ENCODE results near the gene TRAPPC3. TPM values are rescaled to one million over a fixed set of nuclear protein-coding genes. Genes with fewer than 3 reads are reported as not detected.

Gene TRAPPC3
- total RNA-seq, 1 donor from 2014 or later = 30.3 TPM

GRCh38 chr1:36166136-36166535, 16.9 kb upstream of the TRAPPC3 start:
- no peaks in the 10 kb centered on the region for H3K9me3 ChIP-seq (ENCODE audit: control insufficient read depth in 3 of 3, low read length in 3 of 3)

GRCh38 chr1:36165145-36165544, 15.9 kb upstream of the TRAPPC3 start:
- peaks cover 0 to 4% (median 0%) of the 10 kb centered on the region in 3 donors for H3K36me3 ChIP-seq (ENCODE audit: control insufficient read depth in 3 of 3, insufficient read depth in 3 of 3, low read length in 3 of 3)
- peaks cover 65 to 78% (median 70%) of the 10 kb centered on the region in 3 donors for H3K4me1 ChIP-seq (ENCODE audit: control insufficient read depth in 3 of 3, insufficient read depth in 3 of 3, low read length in 3 of 3)
- H3K4me3 ChIP-seq (ENCODE audit: low read length in 3 of 3) = no peak overlapping the region
- H3K9me3 ChIP-seq (ENCODE audit: control insufficient read depth in 3 of 3, low read length in 3 of 3) = no peaks in the 10 kb centered on the region
- H3K27me3 ChIP-seq (ENCODE audit: control insufficient read depth in 3 of 3, insufficient read depth in 3 of 3, low read length in 3 of 3) = no peaks in the 10 kb centered on the region
- no peak overlapping the region for H3K9ac ChIP-seq (ENCODE audit: low read depth in 1 of 3, low read length in 3 of 3)
- H3K27ac ChIP-seq (ENCODE audit: low read depth, low read length) = no peak overlapping the region

More at GRCh38 chr1:36166136-36166535, 16.9 kb upstream of the TRAPPC3 start:
- Histone ChIP-seq H3K4me3 (ENCODE audit: low read length in 3 of 3) (no peak overlapping the region), H3K27ac (ENCODE audit: low read depth, low read length) (peak overlapping the region; percentile 73), H3K4me1 (ENCODE audit: control insufficient read depth in 3 of 3, insufficient read depth in 3 of 3, low read length in 3 of 3) (peaks cover 65 to 78% (median 70%) of the 10 kb centered on the region in 3 donors), H3K27me3 (ENCODE audit: control insufficient read depth in 3 of 3, insufficient read depth in 3 of 3, low read length in 3 of 3) (no peaks in the 10 kb centered on the region), H3K9ac (ENCODE audit: low read depth in 1 of 3, low read length in 3 of 3) (peak overlapping the region in 2 of 3 donors; percentile 40 to 59), H3K36me3 (ENCODE audit: control insufficient read depth in 3 of 3, insufficient read depth in 3 of 3, low read length in 3 of 3) (peaks cover 1 to 6% (median 1%) of the 10 kb centered on the region in 3 donors)

- Histone ChIP-seq H3K27me3 (ENCODE audit: control insufficient read depth in 3 of 3, insufficient read depth in 3 of 3, low read length in 3 of 3) (no peaks in the 10 kb centered on the region), H3K36me3 (ENCODE audit: control insufficient read depth in 3 of 3, insufficient read depth in 3 of 3, low read length in 3 of 3) (peaks cover 3 to 5% (median 3%) of the 10 kb centered on the region in 3 donors), H3K9me3 (ENCODE audit: control insufficient read depth in 3 of 3, low read length in 3 of 3) (no peaks in the 10 kb centered on the region), H3K27ac (ENCODE audit: low read depth, low read length) (no peak overlapping the region), H3K9ac (ENCODE audit: low read depth in 1 of 3, low read length in 3 of 3) (no peak overlapping the region), H3K4me3 (ENCODE audit: low read length in 3 of 3) (no peak overlapping the region), H3K4me1 (ENCODE audit: control insufficient read depth in 3 of 3, insufficient read depth in 3 of 3, low read length in 3 of 3) (peaks cover 65 to 79% (median 69%) of the 10 kb centered on the region in 3 donors)
Observed at GRCh38 chr1:36164361-36164760, 15.1 kb upstream of the TRAPPC3 start.

GRCh38 chr1:36163426-36163825, 14.1 kb upstream of the TRAPPC3 start:
- Histone ChIP-seq H3K9me3 (ENCODE audit: control insufficient read depth in 3 of 3, low read length in 3 of 3) (no peaks in the 10 kb centered on the region), H3K4me1 (ENCODE audit: control insufficient read depth in 3 of 3, insufficient read depth in 3 of 3, low read length in 3 of 3) (peaks cover 67 to 80% (median 69%) of the 10 kb centered on the region in 3 donors), H3K27ac (ENCODE audit: low read depth, low read length) (no peak overlapping the region), H3K36me3 (ENCODE audit: control insufficient read depth in 3 of 3, insufficient read depth in 3 of 3, low read length in 3 of 3) (peaks cover 4 to 5% (median 4%) of the 10 kb centered on the region in 3 donors), H3K9ac (ENCODE audit: low read depth in 1 of 3, low read length in 3 of 3) (peak overlapping the region in 1 of 3 donors; percentile 18), H3K4me3 (ENCODE audit: low read length in 3 of 3) (no peak overlapping the region), H3K27me3 (ENCODE audit: control insufficient read depth in 3 of 3, insufficient read depth in 3 of 3, low read length in 3 of 3) (no peaks in the 10 kb centered on the region)

GRCh38 chr1:36162680-36163239, 13.5 kb upstream of the TRAPPC3 start:
- H3K4me1 ChIP-seq (ENCODE audit: control insufficient read depth in 3 of 3, insufficient read depth in 3 of 3, low read length in 3 of 3) = peaks cover 68 to 80% (median 70%) of the 10 kb centered on the region in 3 donors
- no peaks in the 10 kb centered on the region for H3K27me3 ChIP-seq (ENCODE audit: control insufficient read depth in 3 of 3, insufficient read depth in 3 of 3, low read length in 3 of 3)
- H3K4me3 ChIP-seq (ENCODE audit: low read length in 3 of 3) = no peak overlapping the region
- peak overlapping the region; percentile 18 to 85 (median 80) for H3K9ac ChIP-seq (ENCODE audit: low read depth in 1 of 3, low read length in 3 of 3)
- H3K27ac ChIP-seq (ENCODE audit: low read depth, low read length) = peak overlapping the region; percentile 83
- H3K9me3 ChIP-seq (ENCODE audit: control insufficient read depth in 3 of 3, low read length in 3 of 3) = no peaks in the 10 kb centered on the region
- peaks cover 4 to 5% (median 4%) of the 10 kb centered on the region in 3 donors for H3K36me3 ChIP-seq (ENCODE audit: control insufficient read depth in 3 of 3, insufficient read depth in 3 of 3, low read length in 3 of 3)

GRCh38 chr1:36161641-36162531, 12.6 kb upstream of the TRAPPC3 start:
- Histone ChIP-seq H3K36me3 (ENCODE audit: control insufficient read depth in 3 of 3, insufficient read depth in 3 of 3, low read length in 3 of 3) (peaks cover 4 to 5% (median 4%) of the 10 kb centered on the region in 3 donors), H3K4me1 (ENCODE audit: control insufficient read depth in 3 of 3, insufficient read depth in 3 of 3, low read length in 3 of 3) (peaks cover 67 to 78% (median 67%) of the 10 kb centered on the region in 3 donors), H3K9me3 (ENCODE audit: control insufficient read depth in 3 of 3, low read length in 3 of 3) (no peaks in the 10 kb centered on the region), H3K4me3 (ENCODE audit: low read length in 3 of 3) (peak overlapping the region; percentile 52 to 71 (median 62)), H3K9ac (ENCODE audit: low read depth in 1 of 3, low read length in 3 of 3) (peak overlapping the region; percentile 68 to 85 (median 80)), H3K27me3 (ENCODE audit: control insufficient read depth in 3 of 3, insufficient read depth in 3 of 3, low read length in 3 of 3) (no peaks in the 10 kb centered on the region), H3K27ac (ENCODE audit: low read depth, low read length) (peak overlapping the region; percentile 83)

GRCh38 chr1:36160949-36161485, 11.7 kb upstream of the TRAPPC3 start:
- Histone ChIP-seq H3K9ac (ENCODE audit: low read depth in 1 of 3, low read length in 3 of 3) (peak overlapping the region; percentile 68 to 85 (median 80)), H3K4me1 (ENCODE audit: control insufficient read depth in 3 of 3, insufficient read depth in 3 of 3, low read length in 3 of 3) (peaks cover 59 to 71% (median 61%) of the 10 kb centered on the region in 3 donors), H3K27me3 (ENCODE audit: control insufficient read depth in 3 of 3, insufficient read depth in 3 of 3, low read length in 3 of 3) (no peaks in the 10 kb centered on the region), H3K27ac (ENCODE audit: low read depth, low read length) (peak overlapping the region; percentile 83), H3K4me3 (ENCODE audit: low read length in 3 of 3) (peak overlapping the region; percentile 52 to 71 (median 62)), H3K36me3 (ENCODE audit: control insufficient read depth in 3 of 3, insufficient read depth in 3 of 3, low read length in 3 of 3) (peaks cover 4 to 5% (median 4%) of the 10 kb centered on the region in 3 donors), H3K9me3 (ENCODE audit: control insufficient read depth in 3 of 3, low read length in 3 of 3) (no peaks in the 10 kb centered on the region)

- Histone ChIP-seq H3K27me3 (ENCODE audit: control insufficient read depth in 3 of 3, insufficient read depth in 3 of 3, low read length in 3 of 3) (no peaks in the 10 kb centered on the region), H3K4me3 (ENCODE audit: low read length in 3 of 3) (peak overlapping the region; percentile 52 to 71 (median 62)), H3K27ac (ENCODE audit: low read depth, low read length) (peak overlapping the region; percentile 83), H3K9ac (ENCODE audit: low read depth in 1 of 3, low read length in 3 of 3) (peak overlapping the region; percentile 68 to 85 (median 80)), H3K4me1 (ENCODE audit: control insufficient read depth in 3 of 3, insufficient read depth in 3 of 3, low read length in 3 of 3) (peaks cover 56 to 66% (median 59%) of the 10 kb centered on the region in 3 donors), H3K36me3 (ENCODE audit: control insufficient read depth in 3 of 3, insufficient read depth in 3 of 3, low read length in 3 of 3) (peaks cover 4 to 5% (median 4%) of the 10 kb centered on the region in 3 donors), H3K9me3 (ENCODE audit: control insufficient read depth in 3 of 3, low read length in 3 of 3) (no peaks in the 10 kb centered on the region)
Observed at GRCh38 chr1:36160388-36160948, 11.2 kb upstream of the TRAPPC3 start.

GRCh38 chr1:36159614-36160387, 10.5 kb upstream of the TRAPPC3 start:
- peak overlapping the region in 2 of 3 donors; percentile 27 to 29 for H3K4me3 ChIP-seq (ENCODE audit: low read length in 3 of 3)
- peaks cover 62 to 67% (median 65%) of the 10 kb centered on the region in 3 donors for H3K4me1 ChIP-seq (ENCODE audit: control insufficient read depth in 3 of 3, insufficient read depth in 3 of 3, low read length in 3 of 3)
- no peaks in the 10 kb centered on the region for H3K27me3 ChIP-seq (ENCODE audit: control insufficient read depth in 3 of 3, insufficient read depth in 3 of 3, low read length in 3 of 3)
- H3K9me3 ChIP-seq (ENCODE audit: control insufficient read depth in 3 of 3, low read length in 3 of 3) = no peaks in the 10 kb centered on the region
- peaks cover 4 to 5% (median 4%) of the 10 kb centered on the region in 3 donors for H3K36me3 ChIP-seq (ENCODE audit: control insufficient read depth in 3 of 3, insufficient read depth in 3 of 3, low read length in 3 of 3)
- peak overlapping the region; percentile 83 for H3K27ac ChIP-seq (ENCODE audit: low read depth, low read length)
- peak overlapping the region; percentile 21 to 85 (median 68) for H3K9ac ChIP-seq (ENCODE audit: low read depth in 1 of 3, low read length in 3 of 3)

Measured in skeletal muscle tissue (tissue), 4 donors.